MCF 10A (cell line): Measurements from ENCODE around the gene S100P. TPM values are rescaled to one million over a fixed set of nuclear protein-coding genes. Genes with fewer than 3 reads are reported as not detected.
A peak's percentile ranks its signal among the peaks of the same experiment; 100 is the strongest.

ENCODE experiments used
- BruUV-seq: library from RNA; stranded (reverse); fragments of 400-500 nt; replicated peaks from 2 replicates; lab custom pipeline; 2021; lab: Mats Ljungman, UMichigan
- CTCF ChIA-PET: fragments of 300-600 bp; sonication (Branson Sonifier 250); formaldehyde crosslinking; extraction: SDS; loops from one replicate; lab custom pipeline; 2021; ENCODE audit warnings: antibody characterized with exemption, inconsistent platforms; lab: Yijun Ruan, JAX
- POLR2A ChIA-PET: fragments of 300-600, 350-650 bp; sonication (Branson Sonifier 250); formaldehyde crosslinking; extraction: SDS; loops from one replicate; lab custom pipeline; 2020; ENCODE audit warnings: antibody characterized with exemption, inconsistent platforms; lab: Yijun Ruan, JAX
- DNase-seq: peaks from one replicate; pipeline ENCODE4 v3.0.0-alpha.2; 2018; ENCODE audit not compliant: unreplicated experiment
- H3K27ac Mint-ChIP-seq: one replicate; pipeline ENCODE4 v1.8.0; 2022; ENCODE audit warnings: mild to moderate bottlenecking, low read depth, mixed read lengths; ENCODE audit not compliant: unreplicated experiment
- H3K27me3 Mint-ChIP-seq: one replicate; pipeline ENCODE4 v1.8.0; 2022; ENCODE audit warnings: mixed read lengths; ENCODE audit not compliant: insufficient read depth, unreplicated experiment
- H3K36me3 Mint-ChIP-seq: one replicate; pipeline ENCODE4 v1.8.0; 2022; ENCODE audit warnings: mild to moderate bottlenecking, moderate library complexity, mixed read lengths; ENCODE audit not compliant: insufficient read depth, unreplicated experiment
- H3K4me1 Mint-ChIP-seq: one replicate; pipeline ENCODE4 v1.8.0; 2022; ENCODE audit warnings: mixed read lengths; ENCODE audit not compliant: insufficient read depth, unreplicated experiment
- H3K4me3 Mint-ChIP-seq: one replicate; pipeline ENCODE4 v1.8.0; 2022; ENCODE audit warnings: mild to moderate bottlenecking, moderate library complexity, mixed read lengths; ENCODE audit not compliant: unreplicated experiment
- H3K9me3 Mint-ChIP-seq: one replicate; pipeline ENCODE4 v1.8.0; 2022; ENCODE audit warnings: mixed read lengths; ENCODE audit not compliant: unreplicated experiment
- intact Hi-C: fragments of 100-400 bp; cut with micrococcal nuclease; formaldehyde crosslinking; loops from 2 replicates; pipeline ENCODE4 v1.14.1; 2022
- total RNA-seq: library from RNA; stranded (reverse); gene quantifications from 2 replicates; pipeline ENCODE4 v1.2.3, GENCODE V29; 2022
- TF ChIP-seq, protein P1 (sequence below): fragments of 200-600 bp; IDR thresholded peaks from one replicate; pipeline ENCODE4 v1.8.0; 2022; ENCODE audit warnings: antibody characterized with exemption, mild to moderate bottlenecking; ENCODE audit not compliant: unreplicated experiment

The S100P gene
- total RNA-seq, 1 experiment from 2014 or later = 55.6 TPM

DNA sequence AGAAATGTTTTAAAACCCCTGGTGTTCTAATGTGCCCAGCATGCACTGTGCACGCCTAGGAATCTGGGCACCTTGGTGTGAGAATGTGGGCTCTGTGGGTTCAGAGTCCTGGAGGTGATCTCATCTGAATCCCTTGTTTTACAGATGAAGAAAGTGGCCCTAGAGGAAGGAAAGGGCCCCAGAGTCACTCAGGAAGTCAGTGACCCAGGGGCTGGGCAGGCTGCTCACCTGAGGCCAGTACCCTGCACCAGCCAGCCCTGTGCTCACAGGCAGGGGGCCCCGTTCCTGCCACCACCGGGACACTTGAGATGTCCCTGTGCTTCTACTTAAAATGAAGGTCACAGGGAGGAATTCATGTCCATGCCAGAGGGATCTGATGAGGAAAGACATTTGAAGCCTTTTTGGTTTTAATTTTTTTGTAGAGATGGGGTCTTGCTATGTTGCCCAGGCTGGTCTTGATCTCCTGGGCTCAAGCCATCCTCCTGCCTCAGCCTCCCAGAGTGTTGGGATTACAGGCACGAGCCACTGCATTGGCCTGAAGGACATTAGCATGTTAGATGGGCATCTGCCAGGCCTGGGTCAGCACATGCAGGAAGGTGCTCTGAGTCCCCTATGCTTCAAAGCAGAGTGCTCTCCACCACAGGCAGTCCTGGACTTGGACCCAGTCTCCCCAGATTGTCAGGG lies 7.4 kb upstream of the S100P start:
- H3K9me3 Mint-ChIP-seq = no peaks in the 10 kb centered on the region
- no peak for DNase-seq
- POLR2A ChIA-PET = interaction anchor here (1.0 kb wide), 1 partner anchor 9 kb away, joined by 3 read pairs; no protein-coding TSS in a partner anchor
- no peak overlapping the region for H3K4me3 Mint-ChIP-seq
- CTCF ChIA-PET = interaction anchor here (1.5 kb wide), 1 partner anchor 12 kb away, joined by 6 read pairs; a partner anchor contains a TSS
- no peak overlapping the region for H3K27ac Mint-ChIP-seq
- peaks cover 10% of the 10 kb centered on the region for H3K4me1 Mint-ChIP-seq
- BruUV-seq = no TSS peak
- intact Hi-C loops = no loop called here
- H3K36me3 Mint-ChIP-seq = no peaks in the 10 kb centered on the region
- no peaks in the 10 kb centered on the region for H3K27me3 Mint-ChIP-seq
- TF ChIP-seq, protein P1, sequence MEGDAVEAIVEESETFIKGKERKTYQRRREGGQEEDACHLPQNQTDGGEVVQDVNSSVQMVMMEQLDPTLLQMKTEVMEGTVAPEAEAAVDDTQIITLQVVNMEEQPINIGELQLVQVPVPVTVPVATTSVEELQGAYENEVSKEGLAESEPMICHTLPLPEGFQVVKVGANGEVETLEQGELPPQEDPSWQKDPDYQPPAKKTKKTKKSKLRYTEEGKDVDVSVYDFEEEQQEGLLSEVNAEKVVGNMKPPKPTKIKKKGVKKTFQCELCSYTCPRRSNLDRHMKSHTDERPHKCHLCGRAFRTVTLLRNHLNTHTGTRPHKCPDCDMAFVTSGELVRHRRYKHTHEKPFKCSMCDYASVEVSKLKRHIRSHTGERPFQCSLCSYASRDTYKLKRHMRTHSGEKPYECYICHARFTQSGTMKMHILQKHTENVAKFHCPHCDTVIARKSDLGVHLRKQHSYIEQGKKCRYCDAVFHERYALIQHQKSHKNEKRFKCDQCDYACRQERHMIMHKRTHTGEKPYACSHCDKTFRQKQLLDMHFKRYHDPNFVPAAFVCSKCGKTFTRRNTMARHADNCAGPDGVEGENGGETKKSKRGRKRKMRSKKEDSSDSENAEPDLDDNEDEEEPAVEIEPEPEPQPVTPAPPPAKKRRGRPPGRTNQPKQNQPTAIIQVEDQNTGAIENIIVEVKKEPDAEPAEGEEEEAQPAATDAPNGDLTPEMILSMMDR = no peak

DNA sequence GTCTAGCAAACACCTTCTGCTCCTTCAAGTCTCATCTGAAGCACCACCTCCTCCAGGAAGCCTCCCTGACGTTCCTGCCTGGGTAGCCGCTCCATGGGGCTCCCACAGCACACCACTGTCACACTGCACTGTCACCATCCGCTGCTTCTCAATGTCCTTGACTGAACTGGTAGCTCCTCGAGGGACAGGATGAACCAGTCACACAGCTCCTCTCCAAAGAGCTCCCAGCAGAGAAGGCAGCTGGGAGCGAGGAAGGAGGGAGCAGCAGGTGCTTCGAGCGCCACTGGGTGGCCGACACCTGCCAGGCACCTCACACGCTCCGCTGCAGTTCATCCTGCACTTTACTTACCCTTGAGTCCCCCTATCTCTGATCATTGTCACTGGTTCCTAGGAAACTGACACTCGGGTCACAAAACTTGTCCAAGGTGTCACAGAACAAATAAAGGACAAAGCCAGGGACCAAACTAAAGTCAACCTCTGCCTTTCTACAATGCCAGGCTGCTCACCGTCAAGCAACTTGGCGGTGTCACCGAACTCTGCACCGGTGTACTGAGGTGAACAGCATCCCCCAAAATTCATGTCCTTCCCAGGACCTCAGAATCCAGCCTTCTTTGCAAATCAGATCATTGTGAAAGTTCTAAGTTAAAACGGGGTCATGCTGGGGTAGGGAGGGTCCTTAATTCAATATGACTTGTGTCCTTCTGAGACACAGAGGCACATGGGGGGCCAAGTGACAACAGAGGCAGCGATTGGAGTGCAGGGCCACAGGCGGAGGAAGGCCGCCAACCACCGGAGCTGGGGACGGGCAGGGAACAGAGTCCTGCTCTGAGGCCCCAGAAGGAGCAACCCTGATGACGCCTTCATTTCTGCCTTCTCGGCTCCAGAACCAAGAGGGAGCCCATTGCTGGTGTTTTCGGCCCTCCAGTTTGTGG lies 5.5 kb upstream of the S100P start:
- Mint-ChIP-seq H3K4me1 (peaks cover 16% of the 10 kb centered on the region), H3K36me3 (no peaks in the 10 kb centered on the region), H3K9me3 (no peaks in the 10 kb centered on the region), H3K27me3 (no peaks in the 10 kb centered on the region), H3K4me3 (peak overlapping the region; percentile 31), H3K27ac (peak overlapping the region; percentile 85)
- no TSS peak for BruUV-seq
- TF ChIP-seq, protein P1 = no peak
- no peak for DNase-seq
- intact Hi-C loops = no loop called here
- POLR2A ChIA-PET = interaction anchor here (0.6 to 2.4 kb wide), 4 partner anchors 13 to 21 kb away, joined by 3 to 22 read pairs (median 6); partner anchors contain the start of gene MRFAP1L1
- CTCF ChIA-PET = interaction anchor here (0.5 to 2.0 kb wide), 4 partner anchors 13 to 19 kb away, joined by 3 to 17 read pairs (median 6); a partner anchor contains a TSS

DNA sequence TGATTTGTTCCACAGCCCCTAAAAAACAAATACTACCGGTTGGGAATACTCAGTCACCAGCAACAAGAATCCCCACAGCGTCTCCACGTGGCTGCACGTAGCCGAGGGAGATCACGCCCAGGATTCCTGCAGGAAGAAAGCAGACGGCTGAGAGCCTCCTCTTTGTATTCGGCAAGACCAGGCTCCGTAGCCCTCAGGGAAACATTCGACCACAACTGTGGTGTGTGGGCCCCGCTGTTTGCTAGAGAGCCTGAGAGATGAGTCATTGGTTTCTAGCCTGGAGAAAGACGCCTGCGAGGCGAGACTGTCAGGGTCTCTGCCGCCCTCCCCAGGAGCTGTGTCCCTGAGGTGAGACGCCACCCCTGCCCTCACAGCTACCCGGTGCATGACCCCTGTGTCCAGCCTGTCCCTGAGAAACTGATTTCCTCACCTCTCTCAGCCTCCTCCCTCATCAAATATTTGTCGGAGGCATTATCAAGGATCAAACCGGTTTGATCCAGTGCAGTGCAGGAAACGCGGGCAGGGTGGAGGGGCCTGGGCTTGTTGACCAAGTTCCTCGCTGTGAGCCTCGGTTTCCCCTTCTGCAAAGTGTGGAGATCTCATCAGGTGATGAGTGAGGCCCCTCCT lies 4.7 kb upstream of the S100P start:
- no peaks in the 10 kb centered on the region for H3K9me3 Mint-ChIP-seq
- TF ChIP-seq, protein P1 = no peak
- ChIA-PET CTCF (interaction anchor here (0.5 to 2.0 kb wide), 5 partner anchors 14 to 81 kb away, joined by 3 to 17 read pairs (median 3); no protein-coding TSS in a partner anchor), POLR2A (interaction anchor here (1.3 to 2.4 kb wide), 2 partner anchors 14 to 20 kb away, joined by 7 to 22 read pairs; partner anchors contain the start of gene MRFAP1L1)
- H3K4me3 Mint-ChIP-seq = peak overlapping the region; percentile 31
- no TSS peak for BruUV-seq
- DNase-seq = peak; percentile 88
- intact Hi-C loops = no loop called here
- peak overlapping the region; percentile 85 for H3K27ac Mint-ChIP-seq
- H3K36me3 Mint-ChIP-seq = no peaks in the 10 kb centered on the region
- no peaks in the 10 kb centered on the region for H3K27me3 Mint-ChIP-seq
- peaks cover 24% of the 10 kb centered on the region for H3K4me1 Mint-ChIP-seq
